Measurements from ENCODE around the gene MRPL14.

The MRPL14 gene

GRCh38 chr6:44074813-44075646, 52.2 kb downstream of the MRPL14 start:
- H3K9ac ChIP-seq (ENCODE audit: low read depth in 1 of 2, low read length in 2 of 2) = peak overlapping the region in 1 of 2 donors; percentile 36
- no peak overlapping the region for H3K4me3 ChIP-seq (ENCODE audit: low read depth in 1 of 2, low read length in 2 of 2)
- peaks cover 19 to 34% of the 10 kb centered on the region in 2 donors for H3K4me1 ChIP-seq (ENCODE audit: control insufficient read depth in 1 of 2, insufficient read depth in 2 of 2, low read length in 2 of 2)
- H3K27ac ChIP-seq (ENCODE audit: low read depth, low read length) = no peak overlapping the region
- no peaks in the 10 kb centered on the region for H3K27me3 ChIP-seq (ENCODE audit: control insufficient read depth in 1 of 2, insufficient read depth in 2 of 2, low read length in 2 of 2)
- H3K36me3 ChIP-seq (ENCODE audit: control insufficient read depth in 1 of 2, insufficient read depth in 2 of 2, low read length in 2 of 2) = no peaks in the 10 kb centered on the region
- H3K9me3 ChIP-seq (ENCODE audit: control insufficient read depth in 1 of 2, low read length in 2 of 2) = no peaks in the 10 kb centered on the region

DNA sequence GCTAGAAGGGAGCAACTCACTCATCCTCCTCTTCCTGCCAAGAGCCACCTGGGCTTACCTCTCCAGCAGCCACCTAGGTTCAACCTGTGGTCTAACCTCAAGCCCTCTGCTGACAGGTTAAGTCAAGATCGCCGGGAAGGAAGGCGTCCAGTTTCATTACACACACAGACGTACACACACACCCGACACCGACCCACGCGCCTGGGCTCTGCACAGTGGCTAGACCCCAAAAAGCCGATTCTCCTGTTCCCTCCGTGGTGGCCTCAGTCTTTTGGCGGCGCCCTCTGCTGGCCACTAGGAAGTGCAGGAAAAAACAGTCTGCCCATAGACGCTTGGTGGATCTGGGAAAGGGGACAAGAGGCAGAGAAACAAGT, 52.8 kb downstream of the MRPL14 start:
- peak overlapping the region; percentile 16 to 50 for H3K4me3 ChIP-seq (ENCODE audit: low read depth in 1 of 2, low read length in 2 of 2)
- no peak overlapping the region for H3K27ac ChIP-seq (ENCODE audit: low read depth, low read length)
- peaks cover 19 to 34% of the 10 kb centered on the region in 2 donors for H3K4me1 ChIP-seq (ENCODE audit: control insufficient read depth in 1 of 2, insufficient read depth in 2 of 2, low read length in 2 of 2)
- no peaks in the 10 kb centered on the region for H3K27me3 ChIP-seq (ENCODE audit: control insufficient read depth in 1 of 2, insufficient read depth in 2 of 2, low read length in 2 of 2)
- no peaks in the 10 kb centered on the region for H3K36me3 ChIP-seq (ENCODE audit: control insufficient read depth in 1 of 2, insufficient read depth in 2 of 2, low read length in 2 of 2)
- H3K9ac ChIP-seq (ENCODE audit: low read depth in 1 of 2, low read length in 2 of 2) = peak overlapping the region in 1 of 2 donors; percentile 36
- H3K9me3 ChIP-seq (ENCODE audit: control insufficient read depth in 1 of 2, low read length in 2 of 2) = no peaks in the 10 kb centered on the region

DNA sequence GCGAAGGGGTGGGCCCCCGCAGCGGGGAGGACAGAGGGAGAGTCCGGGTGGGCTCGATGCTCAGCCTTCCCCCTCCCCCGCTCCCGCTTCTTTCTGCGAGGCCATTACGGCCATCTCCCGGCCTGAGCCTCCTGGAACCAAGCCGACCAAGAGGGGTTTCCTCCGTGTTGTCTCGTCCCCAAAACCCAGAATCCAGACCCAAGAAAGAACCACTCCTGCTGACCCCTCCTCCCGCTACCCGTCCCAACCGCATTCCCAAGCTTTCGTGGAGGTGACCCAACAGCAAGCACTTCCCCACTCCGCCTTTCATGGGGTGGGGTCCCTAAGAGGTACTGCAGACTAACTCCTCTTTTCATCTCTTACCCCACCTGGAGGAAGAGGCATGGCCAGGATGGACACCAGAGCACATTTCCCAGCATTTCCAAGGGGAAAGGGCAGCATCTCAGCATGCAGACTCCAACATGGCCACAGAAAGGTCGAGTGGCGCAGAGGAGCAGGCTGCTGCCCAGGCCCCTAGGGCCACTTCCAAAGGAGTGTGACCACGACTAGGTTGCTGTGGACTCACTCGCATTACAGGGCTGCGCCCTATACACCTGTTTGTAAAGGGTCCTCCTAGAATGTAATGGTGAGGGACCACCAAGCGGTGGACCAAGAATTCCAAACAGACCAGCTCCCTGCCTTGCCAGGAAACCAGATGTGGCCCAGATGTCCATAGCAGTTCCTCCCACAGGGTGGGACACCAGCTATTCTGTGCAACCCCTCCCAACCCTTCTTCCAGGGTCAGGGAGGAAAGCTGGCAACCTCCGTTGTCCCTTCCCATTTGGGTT, 53.4 kb downstream of the MRPL14 start:
- Histone ChIP-seq H3K36me3 (ENCODE audit: control insufficient read depth in 1 of 2, insufficient read depth in 2 of 2, low read length in 2 of 2) (no peaks in the 10 kb centered on the region), H3K4me1 (ENCODE audit: control insufficient read depth in 1 of 2, insufficient read depth in 2 of 2, low read length in 2 of 2) (peaks cover 19 to 34% of the 10 kb centered on the region in 2 donors), H3K4me3 (ENCODE audit: low read depth in 1 of 2, low read length in 2 of 2) (peak overlapping the region; percentile 60 to 65), H3K9me3 (ENCODE audit: control insufficient read depth in 1 of 2, low read length in 2 of 2) (no peaks in the 10 kb centered on the region), H3K27me3 (ENCODE audit: control insufficient read depth in 1 of 2, insufficient read depth in 2 of 2, low read length in 2 of 2) (no peaks in the 10 kb centered on the region), H3K9ac (ENCODE audit: low read depth in 1 of 2, low read length in 2 of 2) (peak overlapping the region; percentile 36 to 44), H3K27ac (ENCODE audit: low read depth, low read length) (no peak overlapping the region)

GRCh38 chr6:44072959-44073611, 54.2 kb downstream of the MRPL14 start:
- Histone ChIP-seq H3K27me3 (ENCODE audit: control insufficient read depth in 1 of 2, insufficient read depth in 2 of 2, low read length in 2 of 2) (no peaks in the 10 kb centered on the region), H3K9me3 (ENCODE audit: control insufficient read depth in 1 of 2, low read length in 2 of 2) (no peaks in the 10 kb centered on the region), H3K4me3 (ENCODE audit: low read depth in 1 of 2, low read length in 2 of 2) (peak overlapping the region; percentile 70 to 72), H3K27ac (ENCODE audit: low read depth, low read length) (peak overlapping the region; percentile 67), H3K4me1 (ENCODE audit: control insufficient read depth in 1 of 2, insufficient read depth in 2 of 2, low read length in 2 of 2) (peaks cover 19 to 34% of the 10 kb centered on the region in 2 donors), H3K36me3 (ENCODE audit: control insufficient read depth in 1 of 2, insufficient read depth in 2 of 2, low read length in 2 of 2) (no peaks in the 10 kb centered on the region), H3K9ac (ENCODE audit: low read depth in 1 of 2, low read length in 2 of 2) (peak overlapping the region; percentile 51 to 70)

- Histone ChIP-seq H3K4me3 (ENCODE audit: low read depth in 1 of 2, low read length in 2 of 2) (peak overlapping the region; percentile 70 to 72), H3K36me3 (ENCODE audit: control insufficient read depth in 1 of 2, insufficient read depth in 2 of 2, low read length in 2 of 2) (no peaks in the 10 kb centered on the region), H3K27me3 (ENCODE audit: control insufficient read depth in 1 of 2, insufficient read depth in 2 of 2, low read length in 2 of 2) (no peaks in the 10 kb centered on the region), H3K27ac (ENCODE audit: low read depth, low read length) (no peak overlapping the region), H3K9ac (ENCODE audit: low read depth in 1 of 2, low read length in 2 of 2) (peak overlapping the region; percentile 51 to 70), H3K4me1 (ENCODE audit: control insufficient read depth in 1 of 2, insufficient read depth in 2 of 2, low read length in 2 of 2) (peaks cover 19 to 32% of the 10 kb centered on the region in 2 donors), H3K9me3 (ENCODE audit: control insufficient read depth in 1 of 2, low read length in 2 of 2) (no peaks in the 10 kb centered on the region)
Observed at GRCh38 chr6:44072452-44072958, 54.7 kb downstream of the MRPL14 start.

DNA sequence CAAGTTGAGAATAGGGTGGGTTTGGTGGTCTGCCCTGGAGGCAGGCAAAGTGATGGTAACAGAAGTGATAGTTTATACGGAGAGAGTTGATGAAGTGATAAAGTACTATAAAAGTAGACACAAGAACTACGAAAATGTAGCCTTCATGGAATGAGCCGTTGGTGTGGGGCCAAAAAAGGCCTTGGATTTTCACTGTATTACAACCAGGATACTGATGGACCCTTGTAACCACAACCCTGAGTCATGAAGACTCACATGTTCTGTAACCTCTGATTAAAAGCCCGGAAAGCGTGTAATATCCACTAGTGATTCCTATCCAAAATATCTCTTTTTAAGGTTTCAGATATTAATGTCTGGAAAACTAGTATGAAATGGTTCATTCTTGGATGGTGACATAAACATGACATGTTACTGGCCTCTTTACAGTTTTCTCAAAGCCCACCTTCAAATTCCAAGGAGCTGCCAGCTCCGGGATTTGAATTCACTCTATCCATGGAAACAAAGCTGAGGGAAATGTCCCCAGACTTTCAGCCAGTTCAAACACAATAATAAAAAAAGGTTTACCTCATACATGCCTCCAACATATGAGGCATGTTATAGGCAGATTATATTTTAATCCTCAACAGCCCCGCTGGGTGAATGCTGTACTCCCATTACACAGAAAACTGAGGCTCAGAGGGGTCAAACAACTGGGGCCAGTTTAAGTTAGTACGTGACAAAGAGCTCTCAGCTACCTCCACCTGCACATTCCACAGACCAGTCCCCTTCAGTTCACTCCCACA, 55.4 kb downstream of the MRPL14 start:
- Histone ChIP-seq H3K4me1 (ENCODE audit: control insufficient read depth in 1 of 2, insufficient read depth in 2 of 2, low read length in 2 of 2) (peaks cover 17 to 26% of the 10 kb centered on the region in 2 donors), H3K27me3 (ENCODE audit: control insufficient read depth in 1 of 2, insufficient read depth in 2 of 2, low read length in 2 of 2) (no peaks in the 10 kb centered on the region), H3K9me3 (ENCODE audit: control insufficient read depth in 1 of 2, low read length in 2 of 2) (no peaks in the 10 kb centered on the region), H3K9ac (ENCODE audit: low read depth in 1 of 2, low read length in 2 of 2) (no peak overlapping the region), H3K36me3 (ENCODE audit: control insufficient read depth in 1 of 2, insufficient read depth in 2 of 2, low read length in 2 of 2) (no peaks in the 10 kb centered on the region), H3K4me3 (ENCODE audit: low read depth in 1 of 2, low read length in 2 of 2) (no peak overlapping the region), H3K27ac (ENCODE audit: low read depth, low read length) (no peak overlapping the region)

DNA sequence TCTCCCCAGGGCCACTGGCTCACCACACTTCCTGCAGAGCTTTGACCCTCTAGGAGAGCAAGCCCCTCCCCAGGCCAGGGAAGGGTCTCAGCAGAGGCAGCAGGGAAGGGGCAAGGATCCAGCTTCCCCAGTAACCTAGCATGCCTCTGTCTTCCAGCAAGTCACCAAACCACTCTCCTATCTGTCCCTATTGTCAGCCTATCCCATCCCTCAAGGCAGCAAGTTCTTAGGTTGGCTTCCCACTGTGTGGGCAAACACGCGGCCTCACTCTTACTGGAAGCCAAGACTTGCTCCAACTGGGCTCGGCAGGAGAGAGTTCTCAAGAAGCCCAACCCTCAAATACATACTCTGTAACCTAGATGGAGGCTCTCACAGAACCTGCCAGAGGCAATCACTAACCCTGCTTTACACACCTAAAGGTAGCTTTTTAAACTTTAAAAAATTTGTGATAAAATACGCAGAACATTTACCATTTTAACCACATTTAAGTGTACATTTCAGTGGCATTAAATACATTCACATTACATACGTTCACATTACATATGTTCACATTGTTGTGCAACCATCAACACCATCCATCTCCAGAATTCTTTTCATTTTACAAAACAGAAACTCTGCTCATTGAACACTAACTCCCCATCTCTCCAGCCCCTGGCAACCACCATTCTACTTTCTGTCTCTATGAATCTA, 58.5 kb downstream of the MRPL14 start:
- H3K27ac ChIP-seq (ENCODE audit: low read depth, low read length) = no peak overlapping the region
- H3K9ac ChIP-seq (ENCODE audit: low read depth in 1 of 2, low read length in 2 of 2) = no peak overlapping the region
- peaks cover 5 to 18% of the 10 kb centered on the region in 2 donors for H3K4me1 ChIP-seq (ENCODE audit: control insufficient read depth in 1 of 2, insufficient read depth in 2 of 2, low read length in 2 of 2)
- no peaks in the 10 kb centered on the region for H3K27me3 ChIP-seq (ENCODE audit: control insufficient read depth in 1 of 2, insufficient read depth in 2 of 2, low read length in 2 of 2)
- H3K9me3 ChIP-seq (ENCODE audit: control insufficient read depth in 1 of 2, low read length in 2 of 2) = no peaks in the 10 kb centered on the region
- no peaks in the 10 kb centered on the region for H3K36me3 ChIP-seq (ENCODE audit: control insufficient read depth in 1 of 2, insufficient read depth in 2 of 2, low read length in 2 of 2)
- no peak overlapping the region for H3K4me3 ChIP-seq (ENCODE audit: low read depth in 1 of 2, low read length in 2 of 2)

DNA sequence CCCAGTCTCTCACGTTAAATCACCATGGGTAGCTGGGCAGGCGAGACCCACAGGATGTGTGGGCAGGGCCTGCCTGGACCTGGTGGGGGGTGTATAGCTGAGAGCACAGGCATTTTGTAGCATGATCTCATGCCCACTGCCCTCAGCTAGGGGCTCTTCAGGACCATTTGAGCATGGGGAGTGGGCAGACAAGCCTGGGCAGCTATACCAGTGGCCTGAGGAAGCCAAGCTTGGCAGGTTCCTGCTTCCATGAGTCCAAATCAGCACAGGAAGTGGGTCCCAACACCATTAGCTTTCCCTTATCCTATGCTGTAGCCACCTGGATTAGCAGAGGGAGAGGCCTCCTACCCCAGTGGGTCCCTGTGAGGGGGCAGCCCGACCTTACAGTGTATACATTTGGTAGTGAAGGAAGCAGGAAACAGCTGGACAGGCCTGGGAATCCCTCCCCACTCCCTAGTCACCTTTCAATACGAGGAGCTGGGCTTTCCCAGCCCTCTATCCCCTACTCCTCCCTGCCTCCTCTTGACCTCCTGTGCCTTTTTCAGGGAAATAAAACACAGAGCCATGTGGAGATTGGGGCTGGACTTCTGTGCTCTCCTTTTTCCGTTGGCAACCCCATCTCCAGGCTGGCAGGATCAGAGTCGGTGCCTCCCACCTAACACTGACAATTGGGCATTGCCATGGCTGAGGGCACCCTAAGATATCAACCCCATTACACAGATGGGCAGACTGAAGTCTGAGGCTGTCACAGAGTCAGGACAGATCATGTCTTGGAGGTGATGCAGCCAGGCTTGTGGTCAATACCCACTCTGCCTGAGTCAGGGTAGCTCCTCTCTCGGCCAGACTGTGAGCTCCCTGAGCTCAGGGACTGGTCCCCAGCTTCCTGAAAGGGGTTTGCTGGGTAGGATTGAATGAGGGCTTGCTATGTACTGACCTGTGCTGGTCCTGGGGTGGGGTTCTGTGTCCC, 59.8 kb downstream of the MRPL14 start:
- Histone ChIP-seq H3K9me3 (ENCODE audit: control insufficient read depth in 1 of 2, low read length in 2 of 2) (no peaks in the 10 kb centered on the region), H3K4me1 (ENCODE audit: control insufficient read depth in 1 of 2, insufficient read depth in 2 of 2, low read length in 2 of 2) (peaks cover 0 to 8% of the 10 kb centered on the region in 2 donors), H3K27me3 (ENCODE audit: control insufficient read depth in 1 of 2, insufficient read depth in 2 of 2, low read length in 2 of 2) (no peaks in the 10 kb centered on the region), H3K4me3 (ENCODE audit: low read depth in 1 of 2, low read length in 2 of 2) (no peak overlapping the region), H3K27ac (ENCODE audit: low read depth, low read length) (no peak overlapping the region), H3K36me3 (ENCODE audit: control insufficient read depth in 1 of 2, insufficient read depth in 2 of 2, low read length in 2 of 2) (no peaks in the 10 kb centered on the region), H3K9ac (ENCODE audit: low read depth in 1 of 2, low read length in 2 of 2) (no peak overlapping the region)
